ENCODE measurements around the gene SPACDR.

SPACDR gene

GRCh38 chr7:100419660-100420226 is 44.3 kb downstream of the SPACDR start:
- DNase-seq (ENCODE audit: low read depth in 2 of 2, low spot score in 1 of 2), result no peak

- DNase-seq (ENCODE audit: low read depth in 2 of 2, low spot score in 1 of 2), result no peak
Measured at GRCh38 chr7:100418930-100419659, 45.0 kb downstream of the SPACDR start.

GRCh38 chr7:100415448-100415847 is 48.6 kb downstream of the SPACDR start:
- no peak for DNase-seq (ENCODE audit: low read depth in 2 of 2, low spot score in 1 of 2)

- DNase-seq (ENCODE audit: low read depth in 2 of 2, low spot score in 1 of 2), result no peak
Measured at GRCh38 chr7:100413889-100414288, 50.2 kb downstream of the SPACDR start.

GRCh38 chr7:100413346-100413745 is 50.7 kb downstream of the SPACDR start:
- DNase-seq (ENCODE audit: low read depth in 2 of 2, low spot score in 1 of 2), result no peak

- no peak for DNase-seq (ENCODE audit: low read depth in 2 of 2, low spot score in 1 of 2)
Measured at GRCh38 chr7:100411101-100411500, 53.0 kb downstream of the SPACDR start.

- no peak for DNase-seq (ENCODE audit: low read depth in 2 of 2, low spot score in 1 of 2)
Measured at GRCh38 chr7:100407285-100408180, 56.5 kb downstream of the SPACDR start.

- no peak for DNase-seq (ENCODE audit: low read depth in 2 of 2, low spot score in 1 of 2)
Measured at GRCh38 chr7:100406767-100407166, 57.3 kb downstream of the SPACDR start.

Data from stimulated activated CD8-positive, alpha-beta memory T cell treated with anti-CD3 and anti-CD28 coated beads, Interleukin-4, amount 100 ng/mL, for 1 hour (primary cell).